Measurements from ENCODE around the gene SMIM14.

DNA sequence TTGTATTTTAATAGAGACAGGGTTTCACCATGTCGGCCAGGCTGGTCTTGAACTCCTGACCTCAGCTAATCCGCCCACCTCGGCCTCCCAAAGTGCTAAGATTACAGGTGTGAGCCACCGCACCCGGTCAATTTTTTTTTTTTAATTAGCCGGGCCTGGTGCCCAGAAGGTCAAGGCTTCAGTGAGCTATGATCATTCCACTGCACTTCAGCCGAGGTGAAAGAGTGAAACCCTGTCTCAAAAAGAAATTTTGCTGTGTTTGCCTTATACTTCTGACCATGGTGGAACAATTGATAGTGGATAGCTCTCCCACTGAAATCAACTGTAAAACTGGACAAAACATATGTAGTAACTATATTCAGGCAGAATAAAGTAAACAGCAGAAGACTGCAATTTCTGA is 24.0 kb upstream of the SMIM14 start:
- no peak for TF ChIP-seq REST (IDR thresholded peaks at IDR 0.05; ENCODE audit: insufficient read depth in 1 of 2, low read depth in 2 of 2, low read length in 2 of 2)
- TF ChIP-seq TAF1 (IDR thresholded peaks at IDR 0.05; ENCODE audit: borderline replicate concordance, insufficient read depth, low read length) = no peak
- no peak for TF ChIP-seq POLR2AphosphoS5 (IDR thresholded peaks at IDR 0.05; ENCODE audit: low read depth, low read length)
- no peak for TF ChIP-seq FOXP2 (optimal IDR thresholded peaks at IDR 0.05; ENCODE audit: borderline replicate concordance, extremely low read depth, extremely low read length, insufficient read depth)
- TF ChIP-seq SIN3A (IDR thresholded peaks at IDR 0.05; ENCODE audit: borderline replicate concordance, insufficient read depth, low read length) = no peak
